Astrocyte (in vitro differentiated cells and primary cell): ENCODE results near the gene RPS6KA4. TPM values are rescaled to one million over a fixed set of nuclear protein-coding genes. Genes with fewer than 3 reads are reported as not detected.

Experiments
- DNase-seq: peaks from one replicate; pipeline ENCODE4 v3.0.0-alpha.2; 2010; ENCODE audit warnings: low read depth
- FAIRE-seq: peaks from 2 replicates; lab custom pipeline; 2011; peaks lifted over from hg19 to GRCh38; lab: Jason Lieb, UNC
- H2AFZ ChIP-seq: 2 replicates; pipeline ENCODE4 v1.6.0; 2012; ENCODE audit warnings: low read depth, low read length, inconsistent platforms
- H3K27ac ChIP-seq: 2 replicates; pipeline ENCODE4 v1.5.1; 2011; ENCODE audit warnings: low read depth, low read length, inconsistent platforms
- H3K27me3 ChIP-seq: 2 replicates; pipeline ENCODE4 v1.6.0; 2011; ENCODE audit warnings: low read length, inconsistent platforms; ENCODE audit not compliant: insufficient read depth
- H3K36me3 ChIP-seq: 2 replicates; pipeline ENCODE4 v1.5.1; 2011; ENCODE audit warnings: low read length, inconsistent platforms; ENCODE audit not compliant: insufficient read depth
- H3K4me1 ChIP-seq: 2 replicates; pipeline ENCODE4 v1.5.1; 2011; ENCODE audit warnings: low read length, inconsistent platforms; ENCODE audit not compliant: insufficient read depth
- H3K4me2 ChIP-seq: 2 replicates; pipeline ENCODE4 v1.6.0; 2012; ENCODE audit warnings: low read length, inconsistent platforms
- H3K4me3 ChIP-seq: 2 replicates; pipeline ENCODE4 v1.5.1; 2011; ENCODE audit warnings: low read depth, mild to moderate bottlenecking, low read length, inconsistent platforms; ENCODE audit not compliant: insufficient read depth
- H3K79me2 ChIP-seq: 2 replicates; pipeline ENCODE4 v1.6.0; 2012; ENCODE audit warnings: mild to moderate bottlenecking, low read length, inconsistent platforms; ENCODE audit not compliant: insufficient read depth
- H3K9ac ChIP-seq: 2 replicates; pipeline ENCODE4 v1.6.0; 2012; ENCODE audit warnings: mild to moderate bottlenecking, low read length, inconsistent platforms
- H3K9me3 ChIP-seq: 2 replicates; pipeline ENCODE4 v1.5.1; 2012; ENCODE audit warnings: low read depth, mild to moderate bottlenecking, low read length, inconsistent platforms; ENCODE audit not compliant: insufficient read depth
- H4K20me1 ChIP-seq: 2 replicates; pipeline ENCODE4 v1.6.0; 2012; ENCODE audit warnings: low read length, inconsistent platforms; ENCODE audit not compliant: insufficient read depth
- H3K27ac Mint-ChIP-seq: one replicate; pipeline ENCODE4 v1.8.0; 2021; ENCODE audit warnings: mild to moderate bottlenecking, mixed read lengths; ENCODE audit not compliant: unreplicated experiment
- H3K27me3 Mint-ChIP-seq: one replicate; pipeline ENCODE4 v1.8.0; 2021; ENCODE audit warnings: low read depth, mixed read lengths; ENCODE audit not compliant: unreplicated experiment
- H3K36me3 Mint-ChIP-seq: one replicate; pipeline ENCODE4 v1.8.0; 2021; ENCODE audit warnings: low read depth, mixed read lengths; ENCODE audit not compliant: unreplicated experiment
- H3K4me1 Mint-ChIP-seq: one replicate; pipeline ENCODE4 v1.8.0; 2021; ENCODE audit warnings: low read depth, mixed read lengths; ENCODE audit not compliant: unreplicated experiment
- H3K4me3 Mint-ChIP-seq: one replicate; pipeline ENCODE4 v1.8.0; 2021; ENCODE audit warnings: mild to moderate bottlenecking, moderate library complexity, mixed read lengths; ENCODE audit not compliant: unreplicated experiment
- H3K9me3 Mint-ChIP-seq: one replicate; pipeline ENCODE4 v1.8.0; 2021; ENCODE audit warnings: mild to moderate bottlenecking, mixed read lengths; ENCODE audit not compliant: unreplicated experiment
- EZH2 ChIP-seq: IDR thresholded peaks from 2 replicates; pipeline ENCODE4 v1.6.1; 2012; ENCODE audit warnings: mild to moderate bottlenecking, low read length, inconsistent platforms; ENCODE audit not compliant: insufficient read depth
- microRNA-seq: library from miRNA; unstranded; fragments of <30 nt; microRNA quantifications from one replicate; pipeline ENCODE4 v1.2.0, GENCODE V29; 2020
- total RNA-seq: library from RNA; stranded (reverse); gene quantifications from 2 replicates; pipeline ENCODE4 v1.2.1, GENCODE V29; 2021
- TF ChIP-seq, protein P1 (sequence below): IDR thresholded peaks from 2 replicates; pipeline ENCODE4 v1.5.1; 2011; ENCODE audit warnings: low read depth, mild to moderate bottlenecking, inconsistent platforms, low read length, moderate library complexity; ENCODE audit not compliant: insufficient read depth

Gene RPS6KA4
- total RNA-seq, 1 donor from 2014 or later: 36.2 TPM

DNA sequence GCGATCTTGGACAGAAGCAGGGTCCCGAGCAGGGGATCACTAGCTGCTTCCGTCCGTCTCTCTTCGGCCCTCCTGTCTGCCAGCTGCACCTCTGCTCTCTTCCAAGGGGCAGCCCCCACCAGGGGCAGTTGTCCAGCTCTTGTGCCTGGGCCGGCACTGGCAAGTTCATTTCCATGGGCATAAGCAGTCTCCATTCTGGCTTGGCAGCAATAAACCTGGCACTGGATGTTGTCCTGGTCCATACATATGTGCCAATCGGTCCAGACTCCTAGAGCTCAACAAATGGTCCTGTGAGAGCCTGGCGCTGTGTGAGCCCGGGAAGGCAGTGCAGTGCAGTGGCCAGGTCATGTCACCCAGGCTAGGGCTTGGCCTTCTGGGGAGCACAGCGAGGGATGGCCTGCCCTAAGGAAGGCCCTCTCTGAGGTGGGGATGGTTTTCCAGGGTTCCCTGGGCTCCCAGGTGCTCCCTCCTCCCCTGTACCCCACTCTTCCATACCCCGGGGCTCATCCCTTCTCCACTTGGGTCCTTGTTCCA lies 60.4 kb downstream of the RPS6KA4 start:
- DNase-seq (no peak), FAIRE-seq (no peak)
- TF ChIP-seq, protein P1, sequence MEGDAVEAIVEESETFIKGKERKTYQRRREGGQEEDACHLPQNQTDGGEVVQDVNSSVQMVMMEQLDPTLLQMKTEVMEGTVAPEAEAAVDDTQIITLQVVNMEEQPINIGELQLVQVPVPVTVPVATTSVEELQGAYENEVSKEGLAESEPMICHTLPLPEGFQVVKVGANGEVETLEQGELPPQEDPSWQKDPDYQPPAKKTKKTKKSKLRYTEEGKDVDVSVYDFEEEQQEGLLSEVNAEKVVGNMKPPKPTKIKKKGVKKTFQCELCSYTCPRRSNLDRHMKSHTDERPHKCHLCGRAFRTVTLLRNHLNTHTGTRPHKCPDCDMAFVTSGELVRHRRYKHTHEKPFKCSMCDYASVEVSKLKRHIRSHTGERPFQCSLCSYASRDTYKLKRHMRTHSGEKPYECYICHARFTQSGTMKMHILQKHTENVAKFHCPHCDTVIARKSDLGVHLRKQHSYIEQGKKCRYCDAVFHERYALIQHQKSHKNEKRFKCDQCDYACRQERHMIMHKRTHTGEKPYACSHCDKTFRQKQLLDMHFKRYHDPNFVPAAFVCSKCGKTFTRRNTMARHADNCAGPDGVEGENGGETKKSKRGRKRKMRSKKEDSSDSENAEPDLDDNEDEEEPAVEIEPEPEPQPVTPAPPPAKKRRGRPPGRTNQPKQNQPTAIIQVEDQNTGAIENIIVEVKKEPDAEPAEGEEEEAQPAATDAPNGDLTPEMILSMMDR: no peak
- TF ChIP-seq EZH2: no peak
- Histone ChIP-seq H4K20me1 (no peaks in the 10 kb centered on the region), H3K9me3 (peaks cover 5% of the 10 kb centered on the region), H3K27ac (no peak overlapping the region), H3K4me3 (no peak overlapping the region), H3K36me3 (no peaks in the 10 kb centered on the region), H3K79me2 (no peaks in the 10 kb centered on the region), H2AFZ (no peak overlapping the region), H3K27me3 (no peaks in the 10 kb centered on the region), H3K4me1 (no peaks in the 10 kb centered on the region), H3K9ac (no peak overlapping the region), H3K4me2 (no peak overlapping the region)
- Mint-ChIP-seq H3K9me3 (peaks cover 20% of the 10 kb centered on the region), H3K36me3 (peaks cover 4% of the 10 kb centered on the region), H3K27ac (no peak overlapping the region), H3K4me1 (peaks cover 3% of the 10 kb centered on the region), H3K4me3 (no peak overlapping the region), H3K27me3 (peaks cover 14% of the 10 kb centered on the region)

DNA sequence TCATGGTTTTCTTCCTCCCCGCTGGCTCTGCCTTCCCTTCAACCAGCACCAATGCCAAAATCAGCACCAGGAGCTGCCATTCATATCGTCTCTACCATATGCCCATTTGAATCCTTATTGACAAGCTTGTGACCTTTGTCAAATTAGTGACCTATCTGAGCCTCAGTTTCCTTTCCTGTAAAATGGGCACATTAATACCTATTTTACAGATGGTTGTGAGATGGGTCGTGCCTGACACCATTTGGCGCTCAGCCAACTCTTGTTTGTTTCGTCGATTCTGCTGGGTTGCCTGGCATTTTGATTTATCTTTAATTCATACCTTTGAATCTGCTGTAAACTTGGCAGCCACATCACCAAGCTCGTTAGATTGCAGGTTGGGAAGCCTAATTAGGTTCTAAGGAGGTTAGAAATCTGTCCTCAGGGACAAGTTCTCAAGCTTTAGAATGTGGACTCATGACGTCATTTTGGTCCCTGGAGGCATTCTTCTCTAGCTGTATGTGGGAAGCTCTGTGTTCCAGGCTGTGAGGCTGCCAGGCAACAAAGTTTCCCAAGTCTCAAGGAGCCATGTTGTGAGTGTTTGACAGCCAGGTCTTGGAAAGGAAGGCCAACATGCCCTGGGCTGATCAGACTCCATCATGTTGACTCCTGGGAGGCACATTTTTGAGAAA lies 61.0 kb downstream of the RPS6KA4 start:
- H3K36me3 Mint-ChIP-seq: peaks cover 4% of the 10 kb centered on the region
- peaks cover 20% of the 10 kb centered on the region for H3K9me3 Mint-ChIP-seq
- FAIRE-seq (no peak), DNase-seq (peak; percentile 16)
- Histone ChIP-seq H3K9me3 (peaks cover 5% of the 10 kb centered on the region), H3K27ac (no peak overlapping the region), H3K36me3 (no peaks in the 10 kb centered on the region), H3K79me2 (no peaks in the 10 kb centered on the region), H3K27me3 (no peaks in the 10 kb centered on the region), H4K20me1 (no peaks in the 10 kb centered on the region), H3K9ac (no peak overlapping the region), H3K4me1 (no peaks in the 10 kb centered on the region), H3K4me2 (no peak overlapping the region), H2AFZ (no peak overlapping the region), H3K4me3 (no peak overlapping the region)
- TF ChIP-seq, protein P1: no peak
- TF ChIP-seq EZH2: no peak
- H3K4me1 Mint-ChIP-seq: peaks cover 3% of the 10 kb centered on the region
- peaks cover 14% of the 10 kb centered on the region for H3K27me3 Mint-ChIP-seq
- H3K27ac Mint-ChIP-seq: no peak overlapping the region
- no peak overlapping the region for H3K4me3 Mint-ChIP-seq

Small RNAs within 50 kb of the gene (microRNA-seq; reads per million reads assigned to microRNA genes)
- gene MIR1237: 9.3 reads per million, percentile 34 among the genes with 10 or more reads in this experiment
- gene MIR7155: 1.1 reads per million

Other genes starting within 250 kb of the RPS6KA4 start
- gene MACROD1, start 193.0 kb upstream of the RPS6KA4 start, total RNA-seq: 3.4 and 5.1 TPM in 2 replicates
- 179 and 200 TPM in 2 replicates for gene STIP1, start 173.0 kb upstream of the RPS6KA4 start, total RNA-seq
- 1.3 and 1.6 TPM in 2 replicates for gene FERMT3, start 152.4 kb upstream of the RPS6KA4 start, total RNA-seq
- gene TRPT1, start 133.0 kb upstream of the RPS6KA4 start, total RNA-seq: 28.8 and 29.4 TPM in 2 replicates
- gene NUDT22, start 132.9 kb upstream of the RPS6KA4 start, total RNA-seq: 40.2 and 40.7 TPM in 2 replicates
- 23.8 and 25.7 TPM in 2 replicates for gene DNAJC4, start 128.6 kb upstream of the RPS6KA4 start, total RNA-seq
- gene VEGFB, start 124.6 kb upstream of the RPS6KA4 start, total RNA-seq: 30.4 and 36.8 TPM in 2 replicates
- 41.5 and 45.6 TPM in 2 replicates for gene FKBP2, start 118.1 kb upstream of the RPS6KA4 start, total RNA-seq
- 338 and 370 TPM in 2 replicates for gene PPP1R14B, start 112.2 kb upstream of the RPS6KA4 start, total RNA-seq
- gene PLCB3, start 107.6 kb upstream of the RPS6KA4 start, total RNA-seq: 48.7 and 50.9 TPM in 2 replicates
- gene BAD, start 74.5 kb upstream of the RPS6KA4 start, total RNA-seq: 43.6 and 46.6 TPM in 2 replicates
- gene GPR137, start 73.3 kb upstream of the RPS6KA4 start, total RNA-seq: 46.8 and 48.5 TPM in 2 replicates
- gene KCNK4, start 67.9 kb upstream of the RPS6KA4 start, total RNA-seq: 0.52 TPM in 1 of 2 replicates, not detected in the other
- not detected in 2 replicates for gene CATSPERZ, start 58.8 kb upstream of the RPS6KA4 start, total RNA-seq
- 25.0 and 26.3 TPM in 2 replicates for gene ESRRA, start 53.6 kb upstream of the RPS6KA4 start, total RNA-seq
- gene TRMT112, start 41.6 kb upstream of the RPS6KA4 start, total RNA-seq: 130 and 146 TPM in 2 replicates
- gene PRDX5, start 41.0 kb upstream of the RPS6KA4 start, total RNA-seq: 243 and 263 TPM in 2 replicates
- 1.2 and 1.6 TPM in 2 replicates for gene CCDC88B, start 19.0 kb upstream of the RPS6KA4 start, total RNA-seq
- gene SLC22A11, start 196.8 kb downstream of the RPS6KA4 start, total RNA-seq: not detected in 2 replicates
- not detected in 2 replicates for gene SLC22A12, start 232.1 kb downstream of the RPS6KA4 start, total RNA-seq